GM12878 (cell line): ENCODE data around the gene HMOX1. TPM values are rescaled to one million over a fixed set of nuclear protein-coding genes. Genes with fewer than 3 reads are reported as not detected.

Source experiments
- ATAC-seq: fragments of 200-7000 bp; cut with Tn5 transposase; 3 replicates; pipeline ENCODE4 v1.9.1; 2020; ENCODE audit warnings: mild to moderate bottlenecking, moderate library complexity
- BruUV-seq: library from RNA; stranded (reverse); fragments of 400-500 nt; replicated peaks from 2 replicates; lab custom pipeline; 2021; lab: Mats Ljungman, UMichigan
- CTCF ChIA-PET: fragments of 300-600 bp; sonication (Branson Sonifier 250); formaldehyde crosslinking; extraction: SDS; loops from one replicate; lab custom pipeline; 2021; ENCODE audit warnings: inconsistent platforms; lab: Yijun Ruan, JAX
- POLR2A ChIA-PET: fragments of 350-600 bp; formaldehyde crosslinking; extraction: SDS; loops from one replicate; lab custom pipeline; 2021; ENCODE audit warnings: inconsistent platforms; lab: Charles Lee
- RAD21 ChIA-PET: fragments of 300-600 bp; sonication (Branson Sonifier 250); formaldehyde crosslinking; loops from one replicate; lab custom pipeline; 2023; ENCODE audit warnings: antibody characterized with exemption; ENCODE audit not compliant: unreplicated experiment; lab: Charles Lee
- SMC1A ChIA-PET: fragments of 300-600 bp; sonication (Branson Sonifier 250); formaldehyde crosslinking; loops from one replicate; lab custom pipeline; 2023; ENCODE audit not compliant: unreplicated experiment, uncharacterized antibody; lab: Charles Lee
- DNase-seq: peaks from one replicate; pipeline ENCODE4 v3.0.0-alpha.2; 2011; ENCODE audit warnings: low read depth, low spot score
- FAIRE-seq: peaks from 3 replicates; lab custom pipeline; 2011; peaks lifted over from hg19 to GRCh38; lab: Jason Lieb, UNC
- H2AFZ ChIP-seq: 2 replicates; pipeline ENCODE4 v1.6.0; 2011; ENCODE audit warnings: low read depth, low read length, control low read depth; ENCODE audit not compliant: control insufficient read depth
- H3K27ac ChIP-seq: 2 replicates; pipeline ENCODE4 v1.5.1; 2011; ENCODE audit warnings: control low read depth; ENCODE audit not compliant: control insufficient read depth, insufficient read depth
- H3K27me3 ChIP-seq, 2 experiments: replicated peaks in 1 of 2; 2 replicates each; pipeline versions ENCODE4 v1.6.0 to v1.6.1; 2011; ENCODE audit warnings: low read length in 1 of 2; ENCODE audit not compliant: control insufficient read depth in 2 of 2, insufficient read depth in 2 of 2
- H3K36me3 ChIP-seq, 2 experiments: 2 replicates each; pipeline ENCODE4 v1.5.1; 2011; ENCODE audit warnings: low read length in 1 of 2; ENCODE audit not compliant: control insufficient read depth in 2 of 2, insufficient read depth in 2 of 2
- H3K4me1 ChIP-seq: 2 replicates; pipeline ENCODE4 v1.6.1; 2011; ENCODE audit warnings: mild to moderate bottlenecking, low read length, moderate library complexity, mixed read lengths; ENCODE audit not compliant: control insufficient read depth, insufficient read depth
- H3K4me2 ChIP-seq: 2 replicates; pipeline ENCODE4 v1.6.0; 2011; ENCODE audit warnings: control low read depth; ENCODE audit not compliant: control insufficient read depth, insufficient read depth
- H3K4me3 ChIP-seq: fragments of 200-600 bp; sonication (generic); 2 replicates; pipeline ENCODE4 v1.5.1; 2016
- H3K79me2 ChIP-seq: 2 replicates; pipeline ENCODE4 v1.6.0; 2011; ENCODE audit warnings: low read length; ENCODE audit not compliant: control insufficient read depth, insufficient read depth
- H3K9ac ChIP-seq: 2 replicates; pipeline ENCODE4 v1.8.0; 2011; ENCODE audit warnings: low read length, control low read depth, mixed read lengths; ENCODE audit not compliant: control insufficient read depth, insufficient read depth
- H3K9me3 ChIP-seq: replicated peaks from 3 replicates; pipeline ENCODE4 v1.5.1; 2011; ENCODE audit warnings: mild to moderate bottlenecking, low read length; ENCODE audit not compliant: control insufficient read depth, insufficient read depth
- H4K20me1 ChIP-seq: 2 replicates; pipeline ENCODE4 v1.6.0; 2011; ENCODE audit not compliant: control insufficient read depth, insufficient read depth
- CBX5 ChIP-seq: sonication (generic); IDR thresholded peaks from 2 replicates; pipeline ENCODE4 v1.6.1; 2016; ENCODE audit warnings: low read depth, moderate library complexity, mild to moderate bottlenecking, inconsistent platforms
- CUX1 ChIP-seq: IDR thresholded peaks from 2 replicates; pipeline ENCODE4 v1.6.1; 2012; ENCODE audit warnings: improper control_type of control experiment, low read depth, low read length; ENCODE audit not compliant: insufficient replicate concordance
- SRF ChIP-seq, 2 experiments: IDR thresholded peaks; 2 replicates each; pipeline ENCODE4 v1.6.1; 2011; ENCODE audit warnings: low read depth in 2 of 2, low read length in 2 of 2, mild to moderate bottlenecking in 1 of 2, moderate library complexity in 1 of 2
- ZNF217 ChIP-seq: fragments of 450-650 bp; IDR thresholded peaks from 2 replicates; pipeline ENCODE4 v1.6.1; 2017; ENCODE audit warnings: antibody characterized with exemption, mild to moderate bottlenecking
- WGBS: methylation state at CpG from one replicate; pipeline ENCODE4 v1.1.6; 2016; ENCODE audit warnings: low lambda C conversion rate; ENCODE audit not compliant: insufficient replicate concordance, insufficient coverage; ENCODE audit errors: missing lambda C conversion rate; 5-methylcytosine and 5-hydroxymethylcytosine counted together
- in situ Hi-C: fragments of 300-500 bp; cut with MboI; formaldehyde crosslinking; loops from 9 replicates; pipeline ENCODE4 v1.14.3; 2018; ENCODE audit warnings: mixed read lengths
- intact Hi-C: fragments of 100-400 bp; cut with micrococcal nuclease; formaldehyde crosslinking; loops from one replicate; pipeline ENCODE4 v1.14.2; 2022; ENCODE audit not compliant: unreplicated experiment
- polyA plus RNA-seq, 11 experiments: library from polyadenylated mRNA; depleted of rRNA in 4 of 11; unstranded in 6 of 11; stranded (reverse) in 5 of 11; fragments of >200 nt; fragmentation: Nextera tagmentation in 4 of 11; fragmentation: Illumina TruSeq in 1 of 11; extraction: Ambion mirVana in 4 of 11; extraction: Trizol in 1 of 11; gene quantifications; 1 replicate in 1 of 11; 2 replicates in 10 of 11; pipeline versions ENCODE4 v1.2.1 to v1.2.3, GENCODE V29; 2011 to 2016; ENCODE audit warnings: inconsistent platforms in 2 of 11, missing spikeins in 2 of 11, low read depth in 1 of 11
- total RNA-seq, 4 experiments: library from RNA; depleted of rRNA in 3 of 4; stranded (reverse); fragments of >200 nt in 3 of 4; fragmentation: Illumina TruSeq in 1 of 4; extraction: Trizol in 1 of 4; gene quantifications; 2 replicates each; pipeline versions ENCODE4 v1.2.1 to v1.2.3, GENCODE V29; 2013 to 2021

HMOX1 gene
- total and polyA plus RNA-seq, 10 of the 15 experiments (the other 5 are each of a cell fraction or from before 2014, with no cell fraction given) = 1.5 to 36.7 (median 18.8) TPM

GRCh38 chr22:35347462-35347861 lies 33.4 kb upstream of the HMOX1 start:
- Histone ChIP-seq H3K27ac (no peak overlapping the region), H2AFZ (no peak overlapping the region), H3K4me1 (peaks cover 26% of the 10 kb centered on the region), H3K36me3 (peaks cover 1 to 5% of the 10 kb centered on the region in 2 experiments; a peak in 2 of 4 replicates), H3K79me2 (no peaks in the 10 kb centered on the region), H3K9ac (no peak overlapping the region), H3K4me3 (no peak overlapping the region), H3K27me3 (no peaks in the 10 kb centered on the region), H4K20me1 (no peaks in the 10 kb centered on the region), H3K4me2 (no peak overlapping the region), H3K9me3 (peaks cover 2% of the 10 kb centered on the region; the same call in 1 of the 3 replicates)
- ChIA-PET CTCF (no interaction called here), POLR2A (no interaction called here), SMC1A (no interaction called here), RAD21 (no interaction called here)
- no peak for TF ChIP-seq CBX5
- TF ChIP-seq CUX1 = no peak
- no peak for TF ChIP-seq ZNF217
- no peak for TF ChIP-seq SRF (IDR thresholded peaks at IDR 0.05; ENCODE audit: low read depth in 2 of 2, low read length in 2 of 2)
- intact Hi-C loops (no loop called here), in situ Hi-C loops (no loop called here)
- FAIRE-seq (no peak), ATAC-seq (no peak), DNase-seq (no peak)
- no TSS peak for BruUV-seq
- WGBS = 74% methylated on average over 10 of the region's 10 CpGs
